Epithelial cell of esophagus (primary cell): ENCODE results near the gene SRMS.

Experiments used
- DNase-seq: peaks from one replicate; pipeline ENCODE4 v3.0.0; 2010; ENCODE audit warnings: low read depth
- H3K4me3 ChIP-seq: 2 replicates; pipeline ENCODE4 v1.5.1; 2011; ENCODE audit warnings: mild to moderate bottlenecking, low read length, control low read depth
- TF ChIP-seq, protein P1 (sequence below): IDR thresholded peaks from 2 replicates; pipeline ENCODE4 v1.5.1; 2011; ENCODE audit warnings: low read depth, mild to moderate bottlenecking, low read length, control low read depth, inconsistent platforms; ENCODE audit not compliant: insufficient read depth; ENCODE audit errors: missing control alignments

SRMS gene

DNA sequence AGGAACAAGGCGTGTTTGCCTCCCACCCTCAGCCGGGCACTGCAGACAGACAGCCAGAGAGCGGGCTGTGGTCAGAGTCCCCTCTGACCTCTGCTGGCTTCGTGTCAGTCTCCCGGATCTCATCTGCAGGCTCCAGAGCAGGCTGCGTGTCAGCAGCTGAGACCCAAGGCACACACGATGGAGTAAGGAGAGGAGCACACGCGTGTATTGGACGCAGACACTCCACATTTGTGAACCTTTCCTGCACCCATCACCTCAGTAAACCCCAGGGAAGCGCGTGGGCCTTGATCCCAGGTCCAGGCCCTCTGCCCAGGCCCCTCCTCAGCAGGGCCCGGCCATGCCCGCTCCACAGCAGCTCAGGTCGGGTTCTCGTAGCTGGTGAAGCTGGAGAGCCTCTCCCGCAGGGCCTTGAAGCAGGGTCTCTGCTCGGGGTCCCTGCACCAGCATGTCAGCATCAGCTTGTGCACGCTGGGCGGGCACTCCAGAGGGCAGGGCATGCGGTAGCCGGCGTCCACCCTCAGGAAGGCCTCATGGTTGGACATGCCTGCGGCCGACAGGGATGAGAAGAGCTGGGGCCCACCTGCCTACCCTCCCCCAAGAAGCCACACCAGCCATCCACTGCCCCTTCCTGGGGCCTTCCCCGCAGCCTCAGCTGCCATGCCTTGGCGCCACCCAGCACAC lies 18.2 kb downstream of the SRMS start:
- DNase-seq = no peak
- H3K4me3 ChIP-seq = no peak overlapping the region
- TF ChIP-seq, protein P1, sequence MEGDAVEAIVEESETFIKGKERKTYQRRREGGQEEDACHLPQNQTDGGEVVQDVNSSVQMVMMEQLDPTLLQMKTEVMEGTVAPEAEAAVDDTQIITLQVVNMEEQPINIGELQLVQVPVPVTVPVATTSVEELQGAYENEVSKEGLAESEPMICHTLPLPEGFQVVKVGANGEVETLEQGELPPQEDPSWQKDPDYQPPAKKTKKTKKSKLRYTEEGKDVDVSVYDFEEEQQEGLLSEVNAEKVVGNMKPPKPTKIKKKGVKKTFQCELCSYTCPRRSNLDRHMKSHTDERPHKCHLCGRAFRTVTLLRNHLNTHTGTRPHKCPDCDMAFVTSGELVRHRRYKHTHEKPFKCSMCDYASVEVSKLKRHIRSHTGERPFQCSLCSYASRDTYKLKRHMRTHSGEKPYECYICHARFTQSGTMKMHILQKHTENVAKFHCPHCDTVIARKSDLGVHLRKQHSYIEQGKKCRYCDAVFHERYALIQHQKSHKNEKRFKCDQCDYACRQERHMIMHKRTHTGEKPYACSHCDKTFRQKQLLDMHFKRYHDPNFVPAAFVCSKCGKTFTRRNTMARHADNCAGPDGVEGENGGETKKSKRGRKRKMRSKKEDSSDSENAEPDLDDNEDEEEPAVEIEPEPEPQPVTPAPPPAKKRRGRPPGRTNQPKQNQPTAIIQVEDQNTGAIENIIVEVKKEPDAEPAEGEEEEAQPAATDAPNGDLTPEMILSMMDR = no peak

DNA sequence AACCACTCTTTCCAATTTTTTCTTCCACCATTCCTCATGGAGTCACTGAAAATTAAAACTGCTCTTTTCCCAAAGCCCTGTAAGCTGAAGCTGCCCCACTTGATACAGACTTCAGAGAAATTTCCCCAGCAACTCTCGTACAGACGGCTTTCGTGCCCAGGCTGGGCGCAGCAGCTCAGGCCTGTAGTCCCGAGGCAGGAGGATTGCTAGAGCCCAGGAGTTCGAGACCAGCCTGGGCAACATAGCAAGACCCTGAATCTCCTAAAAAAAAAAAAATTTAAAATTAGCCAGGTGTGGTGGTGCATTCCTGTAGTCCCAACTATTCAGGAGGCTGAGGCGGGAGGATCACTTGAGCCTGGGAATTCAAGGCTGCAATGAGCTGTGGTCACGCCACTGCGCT lies 20.4 kb downstream of the SRMS start:
- DNase-seq = no peak
- TF ChIP-seq, protein P1 = no peak
- H3K4me3 ChIP-seq = no peak overlapping the region

DNA sequence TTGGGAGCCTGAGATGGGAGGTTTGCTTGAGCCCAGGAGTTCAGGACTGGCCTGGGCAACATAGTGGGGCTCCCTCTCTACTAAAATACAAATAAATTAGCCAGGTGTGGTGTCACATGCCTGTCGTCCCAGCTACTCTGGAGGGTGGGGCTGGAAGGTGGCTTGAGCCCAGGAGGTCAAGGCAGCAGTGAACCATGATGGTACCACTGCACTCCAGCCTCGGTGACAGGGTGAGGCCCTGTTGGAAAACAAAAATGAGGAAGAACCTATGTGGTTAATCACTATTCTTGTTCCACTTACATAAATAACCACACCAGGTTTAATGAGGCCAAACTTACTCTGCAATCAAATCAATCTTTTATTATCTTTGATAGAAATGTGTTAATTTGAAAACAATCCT lies 21.6 kb downstream of the SRMS start:
- no peak for DNase-seq
- no peak overlapping the region for H3K4me3 ChIP-seq
- TF ChIP-seq, protein P1 = no peak

DNA sequence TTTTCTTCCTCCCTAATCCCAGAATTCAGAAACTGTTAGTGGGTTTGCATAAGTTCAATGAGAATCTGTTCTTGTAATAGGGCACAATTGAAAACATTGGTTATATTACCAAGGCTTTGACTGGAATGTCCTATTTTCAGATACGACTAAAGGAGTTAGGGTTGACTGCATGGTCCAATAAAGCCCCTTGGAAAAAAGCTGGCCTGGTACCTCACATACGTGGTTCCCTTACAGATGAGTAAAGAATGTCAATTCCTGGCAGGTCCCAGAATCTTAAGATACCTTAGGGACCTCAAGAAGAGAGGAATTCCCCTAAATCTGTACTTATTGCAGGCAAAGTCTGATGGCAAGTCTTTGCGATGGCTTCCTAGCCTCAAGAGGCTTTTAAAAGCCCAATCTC lies 22.4 kb downstream of the SRMS start:
- TF ChIP-seq, protein P1 = no peak
- no peak for DNase-seq

DNA sequence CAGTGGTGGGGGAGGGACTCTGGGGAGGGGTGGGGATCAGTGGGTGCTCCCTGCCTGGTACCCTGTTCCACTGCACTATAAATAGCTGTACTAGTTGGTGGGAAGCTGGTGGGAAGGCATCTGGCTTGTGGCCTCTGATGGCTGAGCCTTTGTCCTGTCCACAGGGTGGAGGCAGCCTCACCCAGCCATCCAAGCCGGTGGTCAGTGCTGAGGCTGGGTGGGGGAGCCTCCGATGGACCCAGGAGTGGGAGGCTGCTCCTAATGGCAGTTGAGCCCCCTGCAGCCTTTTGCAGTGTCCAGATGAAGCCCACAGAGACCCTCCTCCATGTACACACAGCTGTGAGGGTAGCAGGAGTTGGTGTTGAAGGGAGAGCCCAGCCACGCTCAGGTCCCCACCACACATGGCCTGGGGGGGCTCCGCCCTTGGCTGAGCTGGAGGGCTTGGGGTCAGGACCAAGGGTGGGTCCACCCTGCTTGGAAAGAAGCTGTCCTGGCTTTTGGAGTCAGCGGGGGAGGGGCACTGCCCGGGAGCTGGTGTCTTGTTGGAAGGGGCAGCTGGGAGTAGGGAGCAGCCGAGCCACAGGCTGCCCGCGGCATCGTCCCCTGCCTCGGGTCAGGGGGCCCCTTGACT lies 24.5 kb downstream of the SRMS start:
- no peak for DNase-seq
- H3K4me3 ChIP-seq = no peak overlapping the region
- TF ChIP-seq, protein P1 = no peak

More for the DNA sequence above, 22.4 kb downstream of the SRMS start:
- no peak overlapping the region for H3K4me3 ChIP-seq

DNA sequence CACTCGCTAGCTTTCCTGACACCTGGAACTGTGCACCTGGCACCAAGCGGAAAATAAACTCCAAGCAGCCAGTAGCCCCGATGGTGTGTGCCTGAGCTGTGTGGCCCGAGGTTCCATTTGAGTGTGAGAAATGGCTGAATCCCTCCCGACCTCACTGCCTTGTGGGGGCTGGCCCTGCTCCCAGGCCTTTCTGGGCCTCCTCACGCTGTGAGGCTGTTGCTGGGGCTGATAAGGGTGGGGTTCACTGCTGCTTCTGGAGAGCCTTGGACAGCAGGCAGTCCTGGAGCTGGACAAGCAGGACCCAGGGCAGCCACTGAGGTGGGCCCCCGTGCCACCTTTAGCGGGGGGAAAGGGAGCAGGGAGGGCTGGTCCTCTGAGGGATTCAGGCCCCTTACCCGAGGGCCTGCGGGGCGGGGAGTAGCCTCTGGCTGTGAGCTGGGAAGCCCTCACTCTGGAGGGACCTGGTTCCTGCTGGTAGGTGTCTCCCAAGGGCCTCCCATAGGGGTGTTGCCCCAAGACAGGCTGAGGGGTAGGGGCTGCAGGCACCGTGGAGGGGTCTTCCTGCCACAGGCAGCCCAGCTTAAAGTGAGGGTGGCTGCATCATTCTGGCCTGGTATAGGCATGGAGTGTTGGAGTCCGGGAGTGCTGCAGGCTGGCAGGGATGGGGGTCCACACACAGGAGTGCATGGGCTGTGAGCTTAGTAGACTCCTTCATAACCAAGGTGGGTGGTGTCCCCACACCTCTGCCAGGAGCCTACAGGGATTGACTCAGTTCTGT lies 25.3 kb downstream of the SRMS start:
- no peak for DNase-seq
- H3K4me3 ChIP-seq = peak overlapping the region; percentile 83
- TF ChIP-seq, protein P1 = no peak
